ENCODE data around the gene CECR2. TPM values are rescaled to one million over a fixed set of nuclear protein-coding genes. Genes with fewer than 3 reads are reported as not detected.

Gene CECR2
- total RNA-seq, 1 experiment from 2014 or later = 111 TPM

- Mint-ChIP-seq H3K4me3 (no peak overlapping the region), H3K4me1 (peaks cover 7% of the 10 kb centered on the region; the same call in 1 of the 2 replicates), H3K27ac (no peak overlapping the region), H3K27me3 (ENCODE audit: low read depth) (no peaks in the 10 kb centered on the region), H3K9me3 (no peaks in the 10 kb centered on the region), H3K36me3 (no peaks in the 10 kb centered on the region)
- DNase-seq (ENCODE audit: low spot score) (no peak), ATAC-seq (no peak)
- POLR2A ChIA-PET = no interaction called here
- CTCF ChIA-PET = no interaction called here
- TF ChIP-seq USF1 (CRISPR knock-in tag; IDR thresholded peaks at IDR 0.05) = no peak
- TF ChIP-seq TCF7 (CRISPR knock-in tag; IDR thresholded peaks at IDR 0.05; ENCODE audit: low read depth) = no peak
- no peak for TF ChIP-seq ERG (CRISPR knock-in tag; IDR thresholded peaks at IDR 0.05)
- no peak for TF ChIP-seq NFATC4 (CRISPR knock-in tag; IDR thresholded peaks at IDR 0.05)
- no peak for TF ChIP-seq ATF6 (CRISPR knock-in tag; IDR thresholded peaks at IDR 0.05)
- TF ChIP-seq SP1 (CRISPR knock-in tag; conservative IDR thresholded peaks at IDR 0.05) = no peak
- TF ChIP-seq CBFB (CRISPR knock-in tag; IDR thresholded peaks at IDR 0.05; ENCODE audit: low read depth) = no peak
- no peak for TF ChIP-seq ZBTB43 (CRISPR knock-in tag; IDR thresholded peaks at IDR 0.05)
- no peak for TF ChIP-seq AFF4 (CRISPR knock-in tag; IDR thresholded peaks at IDR 0.05; ENCODE audit: borderline replicate concordance)
- TF ChIP-seq GRHL2 (CRISPR knock-in tag; IDR thresholded peaks at IDR 0.05; ENCODE audit: insufficient replicate concordance, severe bottlenecking) = no peak
Measured at GRCh38 chr22:17331690-17332089, 37.6 kb upstream of the CECR2 start.

GRCh38 chr22:17332109-17332800, 37.0 kb upstream of the CECR2 start:
- Mint-ChIP-seq H3K36me3 (no peaks in the 10 kb centered on the region), H3K4me3 (no peak overlapping the region), H3K27me3 (ENCODE audit: low read depth) (no peaks in the 10 kb centered on the region), H3K27ac (no peak overlapping the region), H3K4me1 (peaks cover 7% of the 10 kb centered on the region; the same call in 1 of the 2 replicates), H3K9me3 (no peaks in the 10 kb centered on the region)
- peak; percentile 91 for TF ChIP-seq ZNF121 (CRISPR knock-in tag; IDR thresholded peaks at IDR 0.05)
- TF ChIP-seq USF2 (CRISPR knock-in tag; IDR thresholded peaks at IDR 0.05) = no peak
- ChIA-PET POLR2A (no interaction called here), CTCF (no interaction called here)
- DNase-seq (ENCODE audit: low spot score) (no peak), ATAC-seq (no peak)

Data from WTC11 (cell line).